Measurements from ENCODE around the gene FRMD5.
A peak's percentile ranks its signal among the peaks of the same experiment; 100 is the strongest.

FRMD5 gene

GRCh38 chr15:43919540-43920253 is 275.4 kb downstream of the FRMD5 start:
- DNase-seq (ENCODE audit: insufficient read length, low spot score) (no peak), FAIRE-seq (no peak)
- no peak for TF ChIP-seq POLR2A (IDR thresholded peaks at IDR 0.05; ENCODE audit: low read depth, low read length)

- no peak for FAIRE-seq
These were observed 276.4 kb downstream of the FRMD5 start for GRCh38 chr15:43918717-43919116.

GRCh38 chr15:43916326-43916660 is 278.8 kb downstream of the FRMD5 start:
- no peak for TF ChIP-seq POLR2A (IDR thresholded peaks at IDR 0.05; ENCODE audit: low read depth, low read length)
- FAIRE-seq, result no peak

More at GRCh38 chr15:43918717-43919116, 276.4 kb downstream of the FRMD5 start:
- no peak for DNase-seq (ENCODE audit: insufficient read length, low spot score)
- no peak for TF ChIP-seq POLR2A (IDR thresholded peaks at IDR 0.05; ENCODE audit: low read depth, low read length)

GRCh38 chr15:43915631-43916325 is 279.3 kb downstream of the FRMD5 start:
- TF ChIP-seq POLR2A (IDR thresholded peaks at IDR 0.05; ENCODE audit: low read depth, low read length), result no peak
- DNase-seq (ENCODE audit: insufficient read length, low spot score), result no peak
- no peak for FAIRE-seq

More at GRCh38 chr15:43916326-43916660, 278.8 kb downstream of the FRMD5 start:
- DNase-seq (ENCODE audit: insufficient read length, low spot score), result no peak

- no peak for FAIRE-seq
- DNase-seq (ENCODE audit: insufficient read length, low spot score), result no peak
- TF ChIP-seq POLR2A (IDR thresholded peaks at IDR 0.05; ENCODE audit: low read depth, low read length), result no peak
These were observed 281.1 kb downstream of the FRMD5 start for GRCh38 chr15:43913941-43914340.

- no peak for TF ChIP-seq POLR2A (IDR thresholded peaks at IDR 0.05; ENCODE audit: low read depth, low read length)
- DNase-seq (ENCODE audit: insufficient read length, low spot score), result peak; percentile 83
- FAIRE-seq, result peak; percentile 97
These were observed 281.9 kb downstream of the FRMD5 start for GRCh38 chr15:43913026-43913780.

GRCh38 chr15:43912208-43912607 is 282.9 kb downstream of the FRMD5 start:
- no peak for FAIRE-seq
- no peak for TF ChIP-seq POLR2A (IDR thresholded peaks at IDR 0.05; ENCODE audit: low read depth, low read length)
- no peak for DNase-seq (ENCODE audit: insufficient read length, low spot score)

- peak; percentile 89 for FAIRE-seq
- no peak for TF ChIP-seq POLR2A (IDR thresholded peaks at IDR 0.05; ENCODE audit: low read depth, low read length)
- peak; percentile 64 for DNase-seq (ENCODE audit: insufficient read length, low spot score)
These were observed 283.8 kb downstream of the FRMD5 start for GRCh38 chr15:43911235-43911781.

- no peak for TF ChIP-seq POLR2A (IDR thresholded peaks at IDR 0.05; ENCODE audit: low read depth, low read length)
- FAIRE-seq, result no peak
- no peak for DNase-seq (ENCODE audit: insufficient read length, low spot score)
These were observed 286.5 kb downstream of the FRMD5 start for GRCh38 chr15:43908516-43909050.

- DNase-seq (ENCODE audit: insufficient read length, low spot score) (no peak), FAIRE-seq (no peak)
- no peak for TF ChIP-seq POLR2A (IDR thresholded peaks at IDR 0.05; ENCODE audit: low read depth, low read length)
These were observed 289.3 kb downstream of the FRMD5 start for GRCh38 chr15:43905755-43906154.

- DNase-seq (ENCODE audit: insufficient read length, low spot score) (peak; percentile 59), FAIRE-seq (no peak)
- TF ChIP-seq POLR2A (IDR thresholded peaks at IDR 0.05; ENCODE audit: low read depth, low read length), result no peak
These were observed 291.2 kb downstream of the FRMD5 start for GRCh38 chr15:43903864-43904290.

- no peak for TF ChIP-seq POLR2A (IDR thresholded peaks at IDR 0.05; ENCODE audit: low read depth, low read length)
- FAIRE-seq, result no peak
- no peak for DNase-seq (ENCODE audit: insufficient read length, low spot score)
These were observed 293.6 kb downstream of the FRMD5 start for GRCh38 chr15:43901495-43901894.

- no peak for TF ChIP-seq POLR2A (IDR thresholded peaks at IDR 0.05; ENCODE audit: low read depth, low read length)
- DNase-seq (ENCODE audit: insufficient read length, low spot score) (no peak), FAIRE-seq (no peak)
These were observed 294.1 kb downstream of the FRMD5 start for GRCh38 chr15:43900996-43901395.

- FAIRE-seq, result no peak
- no peak for TF ChIP-seq POLR2A (IDR thresholded peaks at IDR 0.05; ENCODE audit: low read depth, low read length)
These were observed 295.1 kb downstream of the FRMD5 start for GRCh38 chr15:43899928-43900327.

More at GRCh38 chr15:43899928-43900327, 295.1 kb downstream of the FRMD5 start:
- DNase-seq (ENCODE audit: insufficient read length, low spot score), result no peak

Measured in H54 (cell line).